Kidney epithelial cell (primary cell): ENCODE data around the gene RUNX2. TPM values are rescaled to one million over a fixed set of nuclear protein-coding genes. Genes with fewer than 3 reads are reported as not detected.

ENCODE experiments used
- DNase-seq: peaks from one replicate; pipeline ENCODE4 v3.0.0-alpha.2; 2010; ENCODE audit warnings: low read depth
- H3K27me3 ChIP-seq: 2 replicates; pipeline ENCODE4 v1.6.0; 2011; ENCODE audit warnings: low read length; ENCODE audit not compliant: control insufficient read depth, insufficient read depth
- H3K36me3 ChIP-seq: 2 replicates; pipeline ENCODE4 v1.5.1; 2011; ENCODE audit warnings: low read length; ENCODE audit not compliant: control insufficient read depth, insufficient read depth
- H3K4me3 ChIP-seq: 2 replicates; pipeline ENCODE4 v1.5.1; 2011; ENCODE audit warnings: low read depth, mild to moderate bottlenecking, control low read depth, low read length
- CTCF ChIP-seq: IDR thresholded peaks from 2 replicates; pipeline ENCODE4 v1.5.1; 2011; ENCODE audit warnings: mild to moderate bottlenecking, moderate library complexity, low read length, control low read depth, inconsistent platforms; ENCODE audit not compliant: insufficient read depth, poor library complexity, severe bottlenecking
- total RNA-seq: library from RNA; depleted of rRNA; stranded (reverse); fragments of >200 nt; gene quantifications from 2 replicates; pipeline ENCODE4 v1.2.3, GENCODE V29; 2015

The RUNX2 gene
- total RNA-seq, 1 donor from 2014 or later: 9.2 TPM

GRCh38 chr6:45299096-45299581, 29.0 kb upstream of the RUNX2 start:
- TF ChIP-seq CTCF: no peak
- no peaks in the 10 kb centered on the region for H3K27me3 ChIP-seq
- no peak overlapping the region for H3K4me3 ChIP-seq
- no peaks in the 10 kb centered on the region for H3K36me3 ChIP-seq
- no peak for DNase-seq

GRCh38 chr6:45300736-45301135, 27.4 kb upstream of the RUNX2 start:
- DNase-seq: no peak

GRCh38 chr6:45301348-45302142, 26.6 kb upstream of the RUNX2 start:
- TF ChIP-seq CTCF: no peak
- Histone ChIP-seq H3K27me3 (no peaks in the 10 kb centered on the region), H3K36me3 (no peaks in the 10 kb centered on the region), H3K4me3 (no peak overlapping the region)
- DNase-seq: no peak

More at GRCh38 chr6:45300736-45301135, 27.4 kb upstream of the RUNX2 start:
- Histone ChIP-seq H3K4me3 (no peak overlapping the region), H3K36me3 (no peaks in the 10 kb centered on the region), H3K27me3 (no peaks in the 10 kb centered on the region)
- no peak for TF ChIP-seq CTCF

GRCh38 chr6:45302832-45303231, 25.3 kb upstream of the RUNX2 start:
- no peak for DNase-seq
- no peaks in the 10 kb centered on the region for H3K27me3 ChIP-seq
- no peak overlapping the region for H3K4me3 ChIP-seq
- no peaks in the 10 kb centered on the region for H3K36me3 ChIP-seq
- TF ChIP-seq CTCF: no peak

- Histone ChIP-seq H3K4me3 (no peak overlapping the region), H3K36me3 (no peaks in the 10 kb centered on the region), H3K27me3 (no peaks in the 10 kb centered on the region)
- TF ChIP-seq CTCF: no peak
- DNase-seq: no peak
These were observed 22.6 kb upstream of the RUNX2 start for GRCh38 chr6:45305546-45305945.
